ENCODE data around the gene ERO1A.

The ERO1A gene

GRCh38 chr14:52711666-52712065 lies 16.3 kb upstream of the ERO1A start:
- Histone ChIP-seq H3K27me3 (ENCODE audit: control insufficient read depth, low read length) (no peaks in the 10 kb centered on the region), H3K27ac (ENCODE audit: low read depth, low read length) (no peak overlapping the region), H3K4me2 (ENCODE audit: low read length) (no peak overlapping the region), H3F3A (ENCODE audit: control insufficient read depth, insufficient read depth) (no peaks in the 10 kb centered on the region), H3K36me3 (ENCODE audit: control insufficient read depth, low read length) (peaks cover 92% of the 10 kb centered on the region), H3K4me3 (ENCODE audit: low read length) (no peak overlapping the region), H3K9me2 (replicated peaks; ENCODE audit: control insufficient read depth, low read length) (no peaks in the 10 kb centered on the region), H3K9me3 (ENCODE audit: control insufficient read depth, insufficient read depth, low read length) (no peaks in the 10 kb centered on the region), H4K20me1 (ENCODE audit: control insufficient read depth, insufficient read depth, low read depth, low read length) (no peaks in the 10 kb centered on the region), H3K79me2 (ENCODE audit: control insufficient read depth, low read length) (peaks cover 49% of the 10 kb centered on the region), H3K4me1 (ENCODE audit: control insufficient read depth, low read length) (peaks cover 14% of the 10 kb centered on the region)
- TF ChIP-seq EZH2phosphoT487 (IDR thresholded peaks at IDR 0.05; ENCODE audit: borderline replicate concordance, low read length) = no peak
- no peak for TF ChIP-seq CTCF (IDR thresholded peaks at IDR 0.05; ENCODE audit: low read depth, low read length, poor library complexity, severe bottlenecking)

- H3K27ac ChIP-seq (ENCODE audit: low read depth, low read length) = peak within 1 kb of the TSS; percentile 57
- no peaks in the 10 kb centered on the region for H4K20me1 ChIP-seq (ENCODE audit: control insufficient read depth, insufficient read depth, low read depth, low read length)
- H3K9me2 ChIP-seq (replicated peaks; ENCODE audit: control insufficient read depth, low read length) = no peaks in the 10 kb centered on the region
- H3K27me3 ChIP-seq (ENCODE audit: control insufficient read depth, low read length) = no peaks in the 10 kb centered on the region
- peak within 1 kb of the TSS; percentile 78 for H3K4me2 ChIP-seq (ENCODE audit: low read length)
- H3K79me2 ChIP-seq (ENCODE audit: control insufficient read depth, low read length) = peaks cover 46% of the 10 kb centered on the region
- peaks cover 20% of the 10 kb centered on the region for H3K4me1 ChIP-seq (ENCODE audit: control insufficient read depth, low read length)
- H3F3A ChIP-seq (ENCODE audit: control insufficient read depth, insufficient read depth) = no peaks in the 10 kb centered on the region
- TF ChIP-seq CTCF (IDR thresholded peaks at IDR 0.05; ENCODE audit: low read depth, low read length, poor library complexity, severe bottlenecking) (no peak), EZH2phosphoT487 (IDR thresholded peaks at IDR 0.05; ENCODE audit: borderline replicate concordance, low read length) (no peak)
- H3K36me3 ChIP-seq (ENCODE audit: control insufficient read depth, low read length) = peaks cover 49% of the 10 kb centered on the region
- peak within 1 kb of the TSS; percentile 94 for H3K4me3 ChIP-seq (ENCODE audit: low read length)
- no peaks in the 10 kb centered on the region for H3K9me3 ChIP-seq (ENCODE audit: control insufficient read depth, insufficient read depth, low read length)
These were observed 11.7 kb upstream of the ERO1A start, which contains the start of gene PSMC6 for GRCh38 chr14:52706724-52707706. TSS of gene PSMC6 (plus strand) at chr14:52707200. CDS start at chr14:52707220, 20 bp downstream.

DNA sequence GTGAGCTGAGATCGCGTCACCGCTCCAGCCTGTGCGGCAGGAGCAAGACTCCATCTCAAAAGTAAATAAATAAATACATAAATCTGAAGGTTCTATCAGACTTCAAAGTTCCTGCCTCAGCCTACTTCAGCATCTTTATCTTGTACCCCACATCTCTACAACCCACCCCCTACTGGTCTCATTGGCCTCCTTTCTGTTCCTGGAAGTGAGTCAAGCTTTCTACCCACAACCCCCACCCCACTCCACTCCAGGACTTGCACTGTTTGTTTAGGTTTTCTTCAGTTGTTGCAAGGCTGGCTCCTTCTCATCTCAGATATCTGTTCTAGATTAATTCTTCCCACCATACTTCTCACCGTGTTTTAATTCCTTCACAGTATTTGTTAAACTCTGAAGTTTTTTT lies 10.9 kb upstream of the ERO1A start:
- Histone ChIP-seq H3K79me2 (ENCODE audit: control insufficient read depth, low read length) (peaks cover 46% of the 10 kb centered on the region), H3K9me2 (replicated peaks; ENCODE audit: control insufficient read depth, low read length) (no peaks in the 10 kb centered on the region), H4K20me1 (ENCODE audit: control insufficient read depth, insufficient read depth, low read depth, low read length) (no peaks in the 10 kb centered on the region), H3K4me2 (ENCODE audit: low read length) (peak overlapping the region; percentile 78), H3K36me3 (ENCODE audit: control insufficient read depth, low read length) (peaks cover 42% of the 10 kb centered on the region), H3K4me1 (ENCODE audit: control insufficient read depth, low read length) (peaks cover 21% of the 10 kb centered on the region), H3K27me3 (ENCODE audit: control insufficient read depth, low read length) (no peaks in the 10 kb centered on the region), H3K4me3 (ENCODE audit: low read length) (peak overlapping the region; percentile 94), H3K9me3 (ENCODE audit: control insufficient read depth, insufficient read depth, low read length) (no peaks in the 10 kb centered on the region), H3F3A (ENCODE audit: control insufficient read depth, insufficient read depth) (peaks cover 1% of the 10 kb centered on the region; the same call in 1 of the 2 replicates), H3K27ac (ENCODE audit: low read depth, low read length) (peak overlapping the region; percentile 57)
- no peak for TF ChIP-seq EZH2phosphoT487 (IDR thresholded peaks at IDR 0.05; ENCODE audit: borderline replicate concordance, low read length)
- TF ChIP-seq CTCF (IDR thresholded peaks at IDR 0.05; ENCODE audit: low read depth, low read length, poor library complexity, severe bottlenecking) = no peak

All from DOHH2 (cell line).